Measurements from ENCODE around the gene TSHZ2.
"Not testable (repeated sequence)": the region's sequence is repeated elsewhere in the genome, so short reads cannot be mapped to it uniquely, and the experiment has no call there.

Gene TSHZ2

GRCh38 chr20:53321596-53321995, 349.4 kb downstream of the TSHZ2 start:
- no peak for DNase-seq
- Histone ChIP-seq H3K27ac (no peak overlapping the region), H3K36me3 (replicated peaks) (no peaks in the 10 kb centered on the region), H3K27me3 (replicated peaks) (no peaks in the 10 kb centered on the region), H3K4me3 (ENCODE audit: low read depth, low read length) (no peak overlapping the region)
- no peak for TF ChIP-seq CTCF (IDR thresholded peaks at IDR 0.05; ENCODE audit: low read depth, low read length, missing control alignments)
- in situ Hi-C loops (cut with HindIII; ENCODE audit: low pct_ligation_motif_present, low sequenced_read_pairs), result no loop called here

- DNase-seq, result no peak
- in situ Hi-C loops (cut with HindIII; ENCODE audit: low pct_ligation_motif_present, low sequenced_read_pairs), result no loop called here
- Histone ChIP-seq H3K27me3 (replicated peaks) (no peaks in the 10 kb centered on the region), H3K27ac (no peak overlapping the region), H3K36me3 (replicated peaks) (no peaks in the 10 kb centered on the region), H3K4me3 (ENCODE audit: low read depth, low read length) (no peak overlapping the region)
- no peak for TF ChIP-seq CTCF (IDR thresholded peaks at IDR 0.05; ENCODE audit: low read depth, low read length, missing control alignments)
These were observed 350.5 kb downstream of the TSHZ2 start for GRCh38 chr20:53322651-53323050.

- H3K27me3 ChIP-seq (replicated peaks); H3K36me3 ChIP-seq (replicated peaks); H3K27ac ChIP-seq; in situ Hi-C loops (cut with HindIII; ENCODE audit: low pct_ligation_motif_present, low sequenced_read_pairs); DNase-seq; H3K4me3 ChIP-seq (ENCODE audit: low read depth, low read length): not testable (repeated sequence)
These were observed 351.3 kb downstream of the TSHZ2 start for GRCh38 chr20:53323460-53323859.

- Histone ChIP-seq H3K4me3 (ENCODE audit: low read depth, low read length) (no peak overlapping the region), H3K27me3 (replicated peaks) (no peaks in the 10 kb centered on the region), H3K27ac (no peak overlapping the region), H3K36me3 (replicated peaks) (no peaks in the 10 kb centered on the region)
- no peak for DNase-seq
- TF ChIP-seq CTCF (IDR thresholded peaks at IDR 0.05; ENCODE audit: low read depth, low read length, missing control alignments), result no peak
- in situ Hi-C loops (cut with HindIII; ENCODE audit: low pct_ligation_motif_present, low sequenced_read_pairs), result no loop called here
These were observed 352.7 kb downstream of the TSHZ2 start for GRCh38 chr20:53324816-53325215.

GRCh38 chr20:53328961-53329360, 356.8 kb downstream of the TSHZ2 start:
- no peak for TF ChIP-seq CTCF (IDR thresholded peaks at IDR 0.05; ENCODE audit: low read depth, low read length, missing control alignments)
- Histone ChIP-seq H3K4me3 (ENCODE audit: low read depth, low read length) (no peak overlapping the region), H3K27me3 (replicated peaks) (no peaks in the 10 kb centered on the region), H3K27ac (no peak overlapping the region), H3K36me3 (replicated peaks) (no peaks in the 10 kb centered on the region)
- in situ Hi-C loops (cut with HindIII; ENCODE audit: low pct_ligation_motif_present, low sequenced_read_pairs), result no loop called here
- no peak for DNase-seq

- no peak for TF ChIP-seq CTCF (IDR thresholded peaks at IDR 0.05; ENCODE audit: low read depth, low read length, missing control alignments)
- Histone ChIP-seq H3K27me3 (replicated peaks) (no peaks in the 10 kb centered on the region), H3K4me3 (ENCODE audit: low read depth, low read length) (no peak overlapping the region), H3K36me3 (replicated peaks) (no peaks in the 10 kb centered on the region), H3K27ac (no peak overlapping the region)
- in situ Hi-C loops (cut with HindIII; ENCODE audit: low pct_ligation_motif_present, low sequenced_read_pairs), result no loop called here
- DNase-seq, result no peak
These were observed 357.6 kb downstream of the TSHZ2 start for GRCh38 chr20:53329781-53330180.
